Gastroesophageal sphincter (tissue), 3 donors: ENCODE data around the gene ASB2.

ENCODE experiments used
- POLR2A ChIP-seq, 2 donors: fragments of 450-650 bp; IDR thresholded peaks; one replicate each; pipeline ENCODE4 v1.6.1; 2017; ENCODE audit warnings: antibody characterized with exemption in 2 of 2, mild to moderate bottlenecking in 2 of 2, moderate library complexity in 1 of 2
- POLR2AphosphoS5 ChIP-seq: sonication (generic); formaldehyde crosslinking; IDR thresholded peaks from one replicate; pipeline ENCODE4 v1.6.1; 2017; ENCODE audit warnings: antibody characterized with exemption
- TF ChIP-seq, protein P1 (sequence below), 4 experiments: fragments of 200-600 bp in 2 of 4; fragments of 450-650 bp in 2 of 4; sonication (generic) in 1 of 4; IDR thresholded peaks; one replicate each; pipeline ENCODE4 v1.5.1; 2017 to 2019; ENCODE audit warnings: antibody characterized with exemption in 4 of 4, mild to moderate bottlenecking in 2 of 4, moderate library complexity in 2 of 4

DNA sequence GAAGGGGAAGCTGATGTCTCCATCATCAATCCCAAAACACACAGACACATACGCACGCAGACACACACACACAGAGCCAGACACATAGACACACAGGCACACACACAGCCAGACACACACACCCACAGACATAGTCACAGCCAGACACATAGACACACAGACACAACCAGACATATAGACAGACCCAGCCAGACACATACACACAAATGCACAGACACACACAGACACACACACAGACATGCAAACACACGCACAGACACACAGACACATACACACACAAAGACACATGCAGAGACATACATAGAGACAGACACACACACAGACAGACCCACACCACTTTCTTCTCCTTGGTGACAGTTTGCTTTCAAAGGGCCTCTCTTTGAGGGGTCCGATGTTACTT lies 27.0 kb upstream of the ASB2 start:
- TF ChIP-seq, protein P1, sequence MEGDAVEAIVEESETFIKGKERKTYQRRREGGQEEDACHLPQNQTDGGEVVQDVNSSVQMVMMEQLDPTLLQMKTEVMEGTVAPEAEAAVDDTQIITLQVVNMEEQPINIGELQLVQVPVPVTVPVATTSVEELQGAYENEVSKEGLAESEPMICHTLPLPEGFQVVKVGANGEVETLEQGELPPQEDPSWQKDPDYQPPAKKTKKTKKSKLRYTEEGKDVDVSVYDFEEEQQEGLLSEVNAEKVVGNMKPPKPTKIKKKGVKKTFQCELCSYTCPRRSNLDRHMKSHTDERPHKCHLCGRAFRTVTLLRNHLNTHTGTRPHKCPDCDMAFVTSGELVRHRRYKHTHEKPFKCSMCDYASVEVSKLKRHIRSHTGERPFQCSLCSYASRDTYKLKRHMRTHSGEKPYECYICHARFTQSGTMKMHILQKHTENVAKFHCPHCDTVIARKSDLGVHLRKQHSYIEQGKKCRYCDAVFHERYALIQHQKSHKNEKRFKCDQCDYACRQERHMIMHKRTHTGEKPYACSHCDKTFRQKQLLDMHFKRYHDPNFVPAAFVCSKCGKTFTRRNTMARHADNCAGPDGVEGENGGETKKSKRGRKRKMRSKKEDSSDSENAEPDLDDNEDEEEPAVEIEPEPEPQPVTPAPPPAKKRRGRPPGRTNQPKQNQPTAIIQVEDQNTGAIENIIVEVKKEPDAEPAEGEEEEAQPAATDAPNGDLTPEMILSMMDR (IDR thresholded peaks at IDR 0.05) = no peak
- TF ChIP-seq POLR2A (IDR thresholded peaks at IDR 0.05) (no peak), POLR2AphosphoS5 (no peak)
